Measurements from ENCODE around the gene MICU1.

The MICU1 gene

DNA sequence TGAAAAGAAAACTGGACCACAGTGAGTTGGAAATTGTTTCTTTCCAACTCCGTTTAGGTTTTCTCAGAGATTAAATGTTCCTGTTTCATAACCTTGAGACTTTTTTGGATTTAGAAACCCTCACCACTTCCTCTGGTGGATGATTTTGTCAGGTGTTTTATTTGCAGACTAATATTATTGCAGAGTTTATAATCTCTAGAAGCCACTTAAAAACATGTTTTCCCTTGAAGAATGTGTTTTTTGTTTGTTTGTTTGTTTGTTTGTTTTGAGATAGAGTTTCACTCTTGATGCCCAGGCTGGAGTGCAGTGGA, 520 bp upstream of the MICU1 start:
- Histone ChIP-seq H3K36me3 (ENCODE audit: low read length) (no peaks in the 10 kb centered on the region), H3K27me3 (ENCODE audit: low read length) (no peaks in the 10 kb centered on the region), H4K20me1 (ENCODE audit: low read depth, low read length) (no peaks in the 10 kb centered on the region), H3K79me2 (ENCODE audit: insufficient read depth, low read length) (peaks cover 29% of the 10 kb centered on the region; the same call in 1 of the 2 replicates), H2AFZ (ENCODE audit: low read depth, low read length, severe bottlenecking) (peak overlapping the region; percentile 96), H3K4me2 (ENCODE audit: low read depth, low read length, poor library complexity, severe bottlenecking) (peak overlapping the region; percentile 83), H3K9me3 (ENCODE audit: insufficient read depth, low read length) (no peaks in the 10 kb centered on the region), H3F3A (ENCODE audit: insufficient read depth) (no peaks in the 10 kb centered on the region), H3K9ac (ENCODE audit: low read length) (peak overlapping the region; percentile 81), H3K9me2 (replicated peaks; ENCODE audit: insufficient read depth, low read length) (no peaks in the 10 kb centered on the region), H3K27ac (ENCODE audit: low read depth, low read length) (peak overlapping the region; percentile 53), H3K4me3 (ENCODE audit: insufficient read depth, low read length, poor library complexity, severe bottlenecking) (peak overlapping the region; percentile 70)
- TF ChIP-seq EZH2phosphoT487 (conservative IDR thresholded peaks at IDR 0.05; ENCODE audit: low read length) = no peak
- TF ChIP-seq, protein P1, sequence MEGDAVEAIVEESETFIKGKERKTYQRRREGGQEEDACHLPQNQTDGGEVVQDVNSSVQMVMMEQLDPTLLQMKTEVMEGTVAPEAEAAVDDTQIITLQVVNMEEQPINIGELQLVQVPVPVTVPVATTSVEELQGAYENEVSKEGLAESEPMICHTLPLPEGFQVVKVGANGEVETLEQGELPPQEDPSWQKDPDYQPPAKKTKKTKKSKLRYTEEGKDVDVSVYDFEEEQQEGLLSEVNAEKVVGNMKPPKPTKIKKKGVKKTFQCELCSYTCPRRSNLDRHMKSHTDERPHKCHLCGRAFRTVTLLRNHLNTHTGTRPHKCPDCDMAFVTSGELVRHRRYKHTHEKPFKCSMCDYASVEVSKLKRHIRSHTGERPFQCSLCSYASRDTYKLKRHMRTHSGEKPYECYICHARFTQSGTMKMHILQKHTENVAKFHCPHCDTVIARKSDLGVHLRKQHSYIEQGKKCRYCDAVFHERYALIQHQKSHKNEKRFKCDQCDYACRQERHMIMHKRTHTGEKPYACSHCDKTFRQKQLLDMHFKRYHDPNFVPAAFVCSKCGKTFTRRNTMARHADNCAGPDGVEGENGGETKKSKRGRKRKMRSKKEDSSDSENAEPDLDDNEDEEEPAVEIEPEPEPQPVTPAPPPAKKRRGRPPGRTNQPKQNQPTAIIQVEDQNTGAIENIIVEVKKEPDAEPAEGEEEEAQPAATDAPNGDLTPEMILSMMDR (IDR thresholded peaks at IDR 0.05; ENCODE audit: insufficient read depth, low read length, poor library complexity, severe bottlenecking) = no peak

GRCh38 chr10:72625276-72625607, 637 bp downstream of the MICU1 start:
- Histone ChIP-seq H3K4me2 (ENCODE audit: low read depth, low read length, poor library complexity, severe bottlenecking) (peak overlapping the region; percentile 92), H3K9me2 (replicated peaks; ENCODE audit: insufficient read depth, low read length) (no peaks in the 10 kb centered on the region), H3K9me3 (ENCODE audit: insufficient read depth, low read length) (no peaks in the 10 kb centered on the region), H3K27me3 (ENCODE audit: low read length) (no peaks in the 10 kb centered on the region), H3K27ac (ENCODE audit: low read depth, low read length) (no peak overlapping the region), H3K9ac (ENCODE audit: low read length) (peak overlapping the region; percentile 81), H4K20me1 (ENCODE audit: low read depth, low read length) (no peaks in the 10 kb centered on the region), H2AFZ (ENCODE audit: low read depth, low read length, severe bottlenecking) (peak overlapping the region; percentile 90), H3K4me3 (ENCODE audit: insufficient read depth, low read length, poor library complexity, severe bottlenecking) (peak overlapping the region; percentile 97), H3K79me2 (ENCODE audit: insufficient read depth, low read length) (peaks cover 29% of the 10 kb centered on the region; the same call in 1 of the 2 replicates), H3K36me3 (ENCODE audit: low read length) (no peaks in the 10 kb centered on the region), H3F3A (ENCODE audit: insufficient read depth) (no peaks in the 10 kb centered on the region)
- TF ChIP-seq EZH2phosphoT487 (conservative IDR thresholded peaks at IDR 0.05; ENCODE audit: low read length) = no peak
- TF ChIP-seq, protein P1 (IDR thresholded peaks at IDR 0.05; ENCODE audit: insufficient read depth, low read length, poor library complexity, severe bottlenecking) = no peak

GRCh38 chr10:72622271-72622670, 3.6 kb downstream of the MICU1 start:
- Histone ChIP-seq H3K9ac (ENCODE audit: low read length) (no peak overlapping the region), H3K9me2 (replicated peaks; ENCODE audit: insufficient read depth, low read length) (no peaks in the 10 kb centered on the region), H3K4me2 (ENCODE audit: low read depth, low read length, poor library complexity, severe bottlenecking) (no peak overlapping the region), H3K79me2 (ENCODE audit: insufficient read depth, low read length) (peaks cover 33% of the 10 kb centered on the region; the same call in 1 of the 2 replicates), H3F3A (ENCODE audit: insufficient read depth) (no peaks in the 10 kb centered on the region), H3K27me3 (ENCODE audit: low read length) (no peaks in the 10 kb centered on the region), H3K4me3 (ENCODE audit: insufficient read depth, low read length, poor library complexity, severe bottlenecking) (no peak overlapping the region), H3K27ac (ENCODE audit: low read depth, low read length) (no peak overlapping the region), H3K36me3 (ENCODE audit: low read length) (no peaks in the 10 kb centered on the region), H4K20me1 (ENCODE audit: low read depth, low read length) (no peaks in the 10 kb centered on the region), H3K9me3 (ENCODE audit: insufficient read depth, low read length) (no peaks in the 10 kb centered on the region), H2AFZ (ENCODE audit: low read depth, low read length, severe bottlenecking) (no peak overlapping the region)
- TF ChIP-seq, protein P1 (IDR thresholded peaks at IDR 0.05; ENCODE audit: insufficient read depth, low read length, poor library complexity, severe bottlenecking) = no peak
- no peak for TF ChIP-seq EZH2phosphoT487 (conservative IDR thresholded peaks at IDR 0.05; ENCODE audit: low read length)

Measured in SU-DHL-6 (cell line).